Stimulated activated CD4-positive, alpha-beta T cell treated with anti-CD3 and anti-CD28 coated beads, Interleukin-1b, Interleukin-23, amount 100 ng/mL, for 48 hours (primary cell): ENCODE results near the gene PLS1.

ENCODE experiments used
- DNase-seq: peaks from one replicate; pipeline ENCODE4 v3.0.0-alpha.2; 2020

The PLS1 gene

DNA sequence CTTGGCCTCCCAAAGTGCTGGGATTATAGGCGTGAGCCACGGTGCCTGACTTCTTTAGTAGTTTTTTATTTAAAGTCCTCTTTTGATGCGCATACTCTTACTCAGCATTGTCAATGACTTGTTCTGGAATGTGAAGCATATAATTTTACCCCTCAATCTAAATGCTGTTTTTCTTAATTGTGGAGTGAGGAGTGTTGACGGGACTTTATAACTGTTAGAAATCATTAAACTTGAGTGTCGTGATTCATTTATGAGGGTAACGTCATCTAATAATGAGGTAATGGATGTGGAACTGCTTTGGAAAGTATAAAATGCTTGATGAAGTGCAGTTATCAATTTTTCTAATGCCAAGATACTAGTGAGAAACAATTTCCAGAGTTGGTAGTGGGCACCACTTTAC is 48.3 kb downstream of the PLS1 start:
- no peak for DNase-seq

DNA sequence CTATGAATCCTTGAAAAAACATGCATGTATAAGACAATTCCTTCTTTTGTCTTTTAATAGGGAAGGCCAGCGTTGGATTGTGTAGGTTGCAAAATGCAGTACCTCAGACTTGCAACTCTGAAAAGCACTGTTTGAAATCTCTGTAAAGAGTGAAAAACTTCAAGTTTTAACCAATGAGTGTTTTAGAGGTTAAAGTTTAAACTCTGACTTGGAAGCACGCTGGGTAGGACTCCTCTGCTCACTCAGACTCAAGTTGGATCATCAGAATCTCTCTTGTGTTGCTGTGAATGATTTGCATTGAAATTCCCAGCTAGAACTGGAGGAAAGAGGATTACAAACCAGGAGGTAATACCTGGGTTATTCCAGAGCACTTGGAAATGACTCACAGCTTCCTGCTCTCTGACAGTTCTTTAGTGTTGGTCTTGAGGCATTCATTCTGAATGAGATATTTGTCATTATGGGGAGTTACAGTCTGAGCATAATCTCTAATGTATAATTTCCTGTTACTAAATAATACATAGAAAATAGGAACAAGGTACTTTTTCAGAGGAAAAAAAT is 49.1 kb downstream of the PLS1 start:
- DNase-seq: no peak

DNA sequence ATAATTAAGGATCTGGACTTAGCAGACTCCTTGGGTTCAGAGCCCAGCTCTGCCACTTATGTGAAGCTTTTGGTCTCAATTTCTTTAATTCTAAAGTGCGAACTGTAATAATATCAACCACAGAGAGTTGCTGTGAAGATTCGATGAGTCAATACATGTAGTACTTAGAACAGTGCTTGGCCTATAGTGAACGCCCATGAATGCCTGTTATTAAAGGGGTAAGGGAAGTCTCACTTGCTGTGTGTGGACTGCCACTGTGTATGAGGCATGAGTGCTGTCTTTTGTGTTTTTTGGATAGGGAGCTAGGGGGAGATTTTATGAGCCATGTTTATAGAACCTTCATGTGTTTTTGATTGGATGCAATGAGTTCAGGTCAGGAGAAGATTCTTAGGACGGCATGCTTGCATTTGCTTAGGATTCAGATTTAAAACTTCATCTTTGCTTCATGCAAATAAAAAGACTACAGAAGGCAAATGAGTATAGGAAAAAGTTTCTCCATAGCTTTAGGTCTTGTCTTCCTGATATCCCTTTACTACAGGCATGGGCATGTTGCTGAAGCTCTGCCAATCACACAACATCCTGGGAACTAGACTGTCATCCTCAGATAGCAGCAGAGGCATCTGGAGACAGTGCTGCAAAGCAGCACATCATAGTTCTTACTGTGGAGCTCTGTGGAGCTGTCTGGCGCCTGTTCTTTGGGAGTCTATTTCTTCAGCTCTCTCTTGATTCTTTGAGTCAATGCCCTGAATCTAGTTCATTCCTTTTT is 50.0 kb downstream of the PLS1 start:
- no peak for DNase-seq

DNA sequence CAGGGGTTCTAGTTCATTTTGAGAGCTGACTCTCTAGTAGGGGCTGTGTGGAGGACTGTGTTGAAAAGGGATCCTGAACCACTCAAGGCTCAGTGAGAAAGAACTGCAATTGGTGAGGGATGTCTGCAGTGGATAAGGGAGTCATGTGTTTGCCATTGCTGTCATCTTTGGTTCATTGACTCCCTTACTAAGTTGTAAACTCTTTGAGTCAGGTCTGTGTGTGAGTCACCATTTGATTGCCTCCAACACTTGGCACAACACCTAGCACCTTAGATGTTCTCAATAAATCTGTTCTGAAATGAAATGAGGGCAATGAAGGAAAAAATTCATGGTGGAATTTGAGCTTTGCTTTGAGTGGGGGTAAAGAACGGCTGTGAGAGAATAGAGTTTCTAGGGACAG is 51.7 kb downstream of the PLS1 start:
- DNase-seq: no peak

DNA sequence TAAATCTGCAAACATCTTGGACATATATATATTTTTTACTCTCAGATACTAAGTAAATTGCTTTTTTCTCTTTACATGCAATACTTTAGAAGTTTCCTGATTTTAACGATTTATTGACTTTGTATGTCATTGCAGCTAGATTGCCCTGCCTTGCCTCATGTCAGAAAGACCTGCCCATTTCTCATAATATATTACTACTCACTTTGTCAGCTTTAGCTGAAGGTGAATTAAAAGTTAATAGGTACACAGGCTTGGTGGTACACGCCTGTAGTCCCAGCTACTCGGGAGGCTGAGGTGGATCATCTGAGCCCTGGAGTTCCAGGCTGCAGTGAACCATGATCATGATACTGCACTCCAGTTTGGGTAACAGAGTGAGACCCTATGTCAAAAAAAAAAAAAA is 52.8 kb downstream of the PLS1 start:
- no peak for DNase-seq

DNA sequence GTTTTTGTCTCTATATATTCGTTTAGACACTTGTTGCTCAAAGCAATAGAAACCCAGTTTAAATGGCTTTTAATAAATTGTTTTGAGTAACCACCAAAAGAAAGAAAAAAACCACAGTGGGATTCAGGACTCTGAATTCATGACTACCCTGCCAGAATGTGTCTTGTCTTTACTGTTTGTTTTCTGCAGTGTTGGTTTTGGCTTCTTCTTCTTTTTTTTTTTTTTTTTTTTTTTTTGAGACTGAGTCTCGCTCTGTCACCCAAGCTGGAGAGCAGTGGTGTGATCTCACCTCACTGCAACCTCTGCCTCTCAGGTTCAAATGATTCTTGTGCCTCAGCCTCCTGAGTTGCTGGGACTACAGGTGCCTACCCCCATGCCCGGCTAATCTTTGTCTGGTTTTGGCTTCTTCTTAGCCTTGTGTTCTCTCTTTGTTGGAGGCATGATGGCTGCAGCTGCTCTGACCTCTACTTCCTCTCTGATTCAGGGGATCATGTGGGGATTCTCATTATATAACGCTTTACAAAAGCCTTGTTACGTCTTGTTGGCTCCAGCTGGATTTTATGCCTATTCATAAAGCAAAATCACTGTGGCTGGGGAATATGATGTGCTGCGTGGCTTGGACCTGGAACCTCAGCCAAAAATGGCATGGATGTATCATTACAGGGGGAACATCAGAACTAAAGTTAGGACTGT is 54.0 kb downstream of the PLS1 start:
- DNase-seq: no peak

DNA sequence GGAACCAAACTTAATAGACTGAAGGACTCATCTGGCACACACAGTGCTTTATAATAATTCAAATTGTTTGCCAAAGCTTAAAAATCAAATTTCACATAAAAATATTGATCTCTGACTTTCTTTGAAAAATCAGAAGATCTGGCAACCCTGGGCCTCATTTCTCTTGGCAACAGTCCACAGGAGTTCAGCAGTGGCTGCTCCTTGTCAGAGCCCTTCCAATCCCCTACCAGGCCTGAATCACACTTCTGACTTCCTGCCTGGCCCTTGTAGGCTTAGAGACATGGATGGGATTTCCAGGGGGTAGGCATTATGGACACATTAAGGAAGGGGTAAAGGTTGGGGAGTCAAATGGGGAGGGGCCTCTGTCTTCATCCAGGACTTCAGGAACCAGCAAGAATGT is 55.5 kb downstream of the PLS1 start:
- DNase-seq: no peak

DNA sequence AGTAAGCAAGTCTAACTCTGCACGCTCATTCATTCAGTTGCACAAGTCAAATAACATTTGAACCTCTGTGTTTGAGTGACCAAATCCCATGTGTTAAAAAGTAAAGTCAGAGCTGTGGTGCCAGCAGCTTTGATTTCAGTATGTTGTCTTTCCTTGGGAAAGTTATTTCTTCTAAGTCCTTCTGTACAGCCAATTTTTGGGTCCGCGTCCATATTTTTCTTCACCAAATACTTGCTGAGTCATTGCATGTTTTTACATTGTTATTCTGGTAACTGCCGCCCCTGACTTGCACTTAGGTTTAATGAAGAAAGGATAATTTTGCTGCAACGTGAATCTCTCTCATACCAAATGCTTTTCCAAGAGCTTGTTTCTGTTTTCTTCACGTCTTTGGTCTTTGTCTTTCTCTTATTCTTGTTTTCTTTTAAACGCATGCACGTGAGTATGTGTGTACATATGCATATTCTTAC is 56.7 kb downstream of the PLS1 start:
- DNase-seq: no peak

DNA sequence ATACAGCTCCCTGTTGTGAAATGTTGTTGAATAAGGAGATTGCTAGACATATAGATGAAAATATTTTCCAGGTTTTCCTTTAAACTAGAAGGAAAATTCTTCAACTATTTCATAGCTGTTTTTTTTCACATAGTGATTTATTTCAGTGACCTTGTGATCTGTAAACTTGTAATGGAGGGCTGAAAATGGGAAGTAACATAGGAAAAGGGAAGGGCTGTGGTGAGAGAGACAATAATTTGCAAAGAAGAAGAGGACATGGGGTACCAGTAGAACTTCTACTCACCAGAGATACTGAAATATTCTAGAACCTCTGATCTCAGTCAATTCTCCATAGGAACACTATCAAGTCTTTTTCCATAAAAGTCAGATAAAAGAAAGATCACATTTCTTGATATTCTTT is 60.4 kb downstream of the PLS1 start:
- DNase-seq: no peak

DNA sequence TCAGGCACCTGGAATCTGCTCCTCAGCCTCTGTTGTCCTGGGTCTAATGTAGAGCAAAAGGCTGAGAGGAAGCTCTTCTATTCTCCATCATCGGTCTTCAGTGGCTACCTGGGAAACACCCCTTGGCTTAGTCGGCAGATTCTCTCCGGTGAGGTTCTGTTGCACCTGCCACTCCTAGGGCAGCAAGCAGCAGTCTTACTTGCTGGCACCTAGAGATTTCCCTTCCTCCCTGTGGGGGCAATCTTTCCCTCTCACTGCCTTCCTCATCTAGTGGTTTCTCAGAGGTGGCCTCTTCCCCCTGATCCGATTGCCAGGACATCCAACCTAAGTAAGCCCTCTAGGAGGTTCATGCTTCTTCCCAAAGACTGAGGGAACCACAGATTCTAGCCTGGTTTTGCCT is 60.8 kb downstream of the PLS1 start:
- DNase-seq: no peak

DNA sequence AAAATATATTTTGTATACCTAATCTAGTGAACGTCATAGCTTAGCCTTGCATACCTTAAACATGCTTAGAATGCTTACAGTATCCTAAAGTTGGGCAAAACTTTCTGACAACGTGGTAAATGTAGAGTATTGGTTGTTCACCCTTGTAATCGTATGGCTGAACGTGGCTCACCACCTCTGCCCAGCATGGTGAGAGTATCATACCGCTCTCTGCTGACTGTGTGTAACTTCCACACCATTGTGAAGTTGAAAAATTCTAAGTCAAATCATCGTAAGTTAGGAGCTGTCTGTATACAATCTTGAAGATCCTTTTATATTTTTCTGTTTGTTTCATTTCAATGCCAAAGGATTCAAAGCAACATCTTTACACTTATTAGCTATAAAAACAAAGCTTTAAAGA is 64.2 kb downstream of the PLS1 start:
- DNase-seq: no peak

DNA sequence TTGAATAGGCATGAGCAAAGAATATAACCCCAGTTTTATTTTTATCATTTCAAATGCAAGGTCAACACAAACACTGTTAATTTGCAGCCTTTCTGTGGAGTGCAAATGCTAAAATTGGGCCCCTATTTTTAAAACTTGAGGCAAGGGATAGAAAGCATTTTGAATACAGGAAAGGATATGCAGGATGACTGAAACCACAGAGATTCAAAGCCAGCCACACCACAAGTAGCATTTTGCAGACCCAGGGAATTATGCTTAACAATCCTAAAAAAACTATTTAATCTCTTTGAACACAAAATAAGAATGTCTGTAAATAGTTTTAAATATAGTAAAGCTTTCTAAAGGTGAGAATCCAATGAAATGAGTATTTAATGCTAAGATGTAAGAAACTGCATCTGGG is 64.7 kb downstream of the PLS1 start:
- no peak for DNase-seq

DNA sequence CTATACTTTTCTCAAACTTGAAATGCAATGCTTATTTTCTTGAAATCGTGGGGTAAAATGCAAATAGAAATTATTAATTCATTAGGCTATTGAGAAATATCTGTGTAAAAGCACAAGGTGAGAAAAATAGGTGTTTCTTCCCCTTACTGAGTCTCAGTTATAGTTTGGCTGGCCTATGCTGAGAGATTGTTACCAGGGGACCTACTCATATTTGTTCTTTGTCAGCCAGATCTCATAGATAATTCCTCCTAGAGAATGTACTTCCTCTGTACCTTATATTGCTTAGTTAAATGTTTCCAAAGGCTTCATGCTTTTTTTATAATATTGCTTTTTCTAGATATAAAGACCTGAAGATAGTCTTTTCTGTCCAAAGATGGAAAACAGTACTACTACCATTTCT is 67.7 kb downstream of the PLS1 start:
- no peak for DNase-seq

DNA sequence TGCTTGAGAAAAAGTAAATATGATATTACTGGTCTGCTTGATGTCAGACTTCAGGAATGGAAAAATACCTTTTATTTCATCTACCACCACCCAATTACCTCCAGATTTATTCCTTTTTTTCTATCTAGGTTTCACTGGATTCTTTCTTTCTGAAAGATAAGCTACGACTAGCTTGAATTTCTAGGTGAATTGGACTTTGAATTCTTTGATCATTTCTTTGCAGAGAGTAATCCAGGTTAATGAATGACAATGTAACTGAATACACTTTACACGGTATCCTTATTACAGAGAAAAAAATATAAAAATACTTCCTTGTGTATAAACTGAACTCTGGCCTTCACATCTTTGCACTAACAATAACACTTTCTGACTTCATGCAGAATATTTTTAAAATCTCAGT is 68.1 kb downstream of the PLS1 start:
- DNase-seq: no peak

DNA sequence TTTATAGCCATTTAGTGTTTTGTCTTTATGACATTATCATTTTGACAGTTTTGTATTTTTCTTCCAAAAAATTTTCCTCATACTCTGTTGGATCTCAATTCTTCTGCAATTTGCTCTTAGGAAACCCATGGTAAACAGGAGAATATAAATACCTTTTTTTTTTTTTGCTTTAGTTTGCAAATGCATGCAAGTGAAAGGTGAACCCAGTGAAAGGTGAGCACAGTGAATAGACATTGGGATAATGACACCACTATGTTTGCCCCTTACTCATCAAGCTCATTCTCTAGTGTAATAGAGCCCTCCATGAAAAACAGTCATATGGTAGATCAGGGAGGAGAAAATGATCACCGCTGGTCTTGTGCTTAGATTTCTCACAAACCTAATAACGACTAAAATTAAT is 68.6 kb downstream of the PLS1 start:
- no peak for DNase-seq

DNA sequence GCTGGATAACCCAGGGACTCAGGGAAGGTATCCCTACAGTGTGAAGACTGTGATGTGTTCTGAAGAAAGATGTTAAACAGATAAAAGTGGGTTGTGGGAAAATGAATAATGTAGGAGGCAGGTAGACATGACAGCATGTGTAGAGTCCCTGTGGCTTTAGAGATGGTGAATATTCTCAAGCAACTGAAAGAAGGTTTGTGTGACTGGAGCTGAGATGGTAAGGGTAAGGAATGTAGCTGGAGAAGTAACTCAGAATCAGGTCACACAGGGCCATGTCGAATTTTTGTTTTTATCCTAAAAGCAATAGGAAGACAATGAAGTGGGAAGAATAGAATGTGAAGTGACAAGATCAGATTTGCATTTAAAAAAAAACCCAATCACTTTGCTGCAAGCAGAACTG is 73.9 kb downstream of the PLS1 start:
- DNase-seq: no peak

DNA sequence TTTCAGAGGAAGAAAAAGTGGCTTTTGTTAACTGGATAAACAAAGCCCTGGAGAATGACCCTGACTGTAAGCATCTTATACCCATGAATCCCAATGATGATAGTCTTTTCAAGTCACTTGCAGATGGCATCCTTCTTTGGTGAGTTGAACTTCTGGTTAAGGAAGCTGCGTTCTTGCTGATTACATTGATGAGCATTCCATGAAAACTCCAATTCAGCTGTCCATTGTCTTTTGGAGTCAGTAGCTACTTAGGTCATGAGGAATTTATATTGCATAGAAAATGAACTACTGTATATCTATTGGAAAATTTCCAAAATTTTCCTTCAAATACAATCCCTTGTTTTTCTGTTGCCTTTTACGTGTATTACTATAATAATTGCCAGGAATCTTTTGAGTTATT is 80.0 kb downstream of the PLS1 start:
- no peak for DNase-seq

DNA sequence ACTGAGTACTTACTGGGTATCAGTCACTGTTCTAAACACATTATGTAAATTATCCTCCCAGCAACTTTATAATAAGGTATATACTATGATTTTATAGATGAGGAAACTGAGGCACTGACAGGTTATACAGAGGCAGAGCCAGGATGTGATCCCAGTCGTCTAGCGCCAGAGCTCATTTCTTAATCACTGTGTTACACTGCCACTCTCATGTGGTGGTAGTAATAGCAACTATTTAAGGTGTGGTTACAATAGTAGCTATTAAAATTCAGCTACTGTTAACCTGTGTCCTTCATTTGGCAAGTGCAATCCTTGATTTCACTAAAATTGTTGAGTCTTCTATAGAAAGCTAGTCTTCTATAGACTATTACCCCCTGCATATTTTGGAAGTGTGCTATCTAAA is 84.5 kb downstream of the PLS1 start:
- no peak for DNase-seq

DNA sequence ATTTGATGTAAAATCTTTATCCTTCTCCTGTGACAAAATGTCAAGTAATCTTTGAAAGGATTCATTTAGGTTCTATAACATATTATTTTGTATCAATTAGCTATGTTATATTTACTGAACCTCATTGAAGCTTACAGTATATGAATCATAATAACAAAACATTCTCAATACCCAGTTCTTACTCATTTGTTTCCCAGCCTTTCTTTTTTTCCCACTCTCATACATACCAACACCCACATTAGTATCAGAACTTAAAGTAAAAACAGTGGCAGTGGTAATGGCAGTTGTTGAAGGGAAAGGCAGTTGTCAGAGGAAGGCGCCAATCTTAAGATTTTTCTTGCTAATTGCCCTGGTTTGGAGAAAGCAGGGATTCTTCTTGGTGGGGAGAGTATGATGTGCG is 94.4 kb downstream of the PLS1 start:
- DNase-seq: no peak

DNA sequence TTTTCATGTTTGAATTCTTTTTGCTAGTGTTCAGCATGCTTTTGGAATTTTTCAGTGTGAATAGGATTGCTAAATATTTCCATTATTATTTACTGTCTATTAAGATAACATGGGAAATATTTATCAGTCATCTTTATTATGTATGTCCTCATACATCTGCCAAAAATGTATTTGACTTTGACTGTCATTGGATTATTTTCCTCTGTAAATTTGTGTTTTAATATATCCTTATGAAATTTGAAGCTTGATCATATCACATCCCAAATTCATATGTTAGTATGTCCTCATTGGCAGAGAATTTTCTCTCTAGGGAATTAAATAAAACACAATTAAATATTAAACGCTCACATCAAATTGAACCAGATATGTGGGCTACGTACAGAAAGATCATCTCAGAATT is 95.3 kb downstream of the PLS1 start:
- DNase-seq: no peak

DNA sequence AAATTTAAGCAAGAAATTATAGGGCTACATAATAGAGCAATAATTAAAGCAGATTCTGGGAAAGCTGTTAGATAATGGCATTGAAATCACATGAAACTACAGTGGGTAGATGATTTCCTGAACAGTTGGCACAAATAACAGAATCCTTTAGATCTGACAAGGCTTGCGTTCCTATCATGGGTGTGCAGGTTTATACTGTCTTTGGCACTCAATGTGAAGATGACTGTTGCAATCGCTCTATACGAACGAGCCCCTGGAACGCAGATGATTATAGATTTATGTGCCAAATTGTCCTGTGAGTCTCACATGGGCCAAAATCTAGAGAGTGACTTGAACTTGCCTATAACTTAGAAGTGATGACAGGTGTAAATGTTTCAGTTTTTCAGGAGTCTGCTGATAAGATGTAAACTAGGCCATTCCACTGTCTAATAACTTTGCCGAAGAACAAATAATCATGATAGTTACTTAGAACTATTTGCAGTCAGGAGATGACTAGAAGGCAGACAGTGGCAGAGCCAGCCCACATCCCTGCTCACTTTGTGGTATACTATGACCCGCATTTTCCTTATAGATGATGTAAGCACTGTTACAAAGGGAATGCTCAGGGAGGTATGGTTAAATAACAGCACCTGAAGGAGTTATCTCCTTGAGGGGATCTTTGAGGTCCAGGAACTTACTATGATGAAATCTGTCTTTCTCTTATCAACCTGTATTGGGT is 97.1 kb downstream of the PLS1 start:
- no peak for DNase-seq

DNA sequence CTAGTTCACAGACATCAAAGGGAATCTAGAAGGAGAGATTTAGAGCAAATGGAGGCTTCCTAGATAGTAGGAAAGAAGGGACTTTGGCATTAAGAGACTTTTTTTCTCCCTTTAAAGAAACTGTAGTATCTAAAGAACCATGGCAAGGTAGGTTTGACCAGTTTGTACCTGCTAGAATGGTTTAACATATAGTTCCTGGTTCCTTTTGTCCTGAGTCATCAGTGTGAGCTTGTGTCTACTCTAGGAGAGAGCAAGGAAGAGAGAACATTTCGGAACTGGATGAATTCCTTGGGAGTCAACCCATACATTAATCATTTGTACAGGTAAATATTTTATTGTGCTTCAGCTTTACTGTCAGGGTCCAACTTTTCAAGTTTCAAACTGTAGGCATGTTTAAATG is 98.0 kb downstream of the PLS1 start:
- no peak for DNase-seq

DNA sequence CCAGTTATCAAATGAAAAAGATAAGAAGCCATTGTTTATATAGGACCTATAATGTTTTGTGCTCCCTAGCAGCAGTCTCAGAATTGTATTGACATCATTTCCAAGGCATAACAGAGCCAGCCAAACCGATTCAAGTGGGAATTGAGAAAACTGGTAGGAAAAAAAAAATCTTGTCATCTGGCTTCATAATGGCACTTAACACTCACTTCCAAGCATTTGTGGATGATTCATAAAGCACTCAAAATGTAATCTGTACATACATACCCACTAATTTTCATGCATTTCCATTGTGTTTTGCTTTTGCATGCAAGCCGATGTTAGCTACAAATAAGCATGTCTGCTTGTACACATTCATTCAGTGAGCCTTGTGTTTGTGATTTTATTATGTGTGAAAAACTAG is 109.0 kb downstream of the PLS1 start:
- DNase-seq: no peak
